ENCODE results near the gene ADAM12. TPM values are rescaled to one million over a fixed set of nuclear protein-coding genes. Genes with fewer than 3 reads are reported as not detected.

ADAM12 gene
- total RNA-seq, 1 experiment from 2014 or later: 0.24 TPM

GRCh38 chr10:126203746-126204145 lies 184.5 kb downstream of the ADAM12 start:
- H3K27ac ChIP-seq (ENCODE audit: insufficient read length, low read depth, low read length): no peak overlapping the region
- H3K4me1 ChIP-seq (ENCODE audit: insufficient read depth, low read length): no peaks in the 10 kb centered on the region
- H4K20me1 ChIP-seq (ENCODE audit: control insufficient read depth, insufficient read depth, insufficient read length): no peaks in the 10 kb centered on the region
- no peak overlapping the region for H3K18ac ChIP-seq (ENCODE audit: insufficient read length, low read depth, low read length)
- H3K9me3 Mint-ChIP-seq: peaks cover 2 to 3% of the 10 kb centered on the region in 2 experiments; a peak in 2 of 5 replicates
- TF ChIP-seq CTCF (conservative IDR thresholded peaks at IDR 0.05): no peak
- H2AFZ ChIP-seq (ENCODE audit: low read length): no peak overlapping the region
- H2BK12ac ChIP-seq (ENCODE audit: insufficient read length, low read depth, low read length): no peak overlapping the region
- H3K9me3 ChIP-seq (ENCODE audit: control insufficient read depth, low read depth, low read length): no peaks in the 10 kb centered on the region
- H3K9ac ChIP-seq (ENCODE audit: extremely low read depth, insufficient read length, low read length): no peak overlapping the region
- no peak overlapping the region for H2BK15ac ChIP-seq (ENCODE audit: low read depth, low read length)
- H3K14ac ChIP-seq (ENCODE audit: insufficient read depth, low read length): no peak overlapping the region
- no peak overlapping the region for H3K23ac ChIP-seq (ENCODE audit: insufficient read length, low read depth, low read length)
- H3K56ac ChIP-seq (ENCODE audit: insufficient read length, low read depth, low read length): no peak overlapping the region
- H3K4me2 ChIP-seq (ENCODE audit: insufficient read depth, insufficient read length, low read length): no peak overlapping the region
- no peak overlapping the region for H3K4me3 Mint-ChIP-seq
- H2BK120ac ChIP-seq (ENCODE audit: low read depth, low read length, poor library complexity, severe bottlenecking): no peak overlapping the region
- no peaks in the 10 kb centered on the region for H3K79me2 ChIP-seq (ENCODE audit: insufficient read depth, low read length)
- H3K23me2 ChIP-seq (ENCODE audit: insufficient read length, low read depth, low read length, poor library complexity, severe bottlenecking): no peaks in the 10 kb centered on the region
- no CpG with 5 or more reads among the region's 7 CpGs for WGBS (ENCODE audit: extremely low coverage, insufficient read length, low lambda C conversion rate)
- peaks cover 5% of the 10 kb centered on the region for H3K27me3 Mint-ChIP-seq (ENCODE audit: low read depth)
- H2AK5ac ChIP-seq (ENCODE audit: insufficient read length, low read length): no peak overlapping the region
- H4K5ac ChIP-seq (ENCODE audit: insufficient read length, low read depth, low read length): no peak overlapping the region
- no peaks in the 10 kb centered on the region for H3K27me3 ChIP-seq (ENCODE audit: insufficient read depth, low read length)
- H4K8ac ChIP-seq (replicated peaks; ENCODE audit: insufficient read length, low read depth, low read length): no peak overlapping the region
- no peak overlapping the region for H4K91ac ChIP-seq (ENCODE audit: insufficient read length, low read depth, low read length)
- H3K4me1 Mint-ChIP-seq: no peaks in the 10 kb centered on the region
- DNase-seq: no peak
- no peak overlapping the region for H3T11ph ChIP-seq (ENCODE audit: low read length)
- H3K36me3 Mint-ChIP-seq (ENCODE audit: insufficient read depth in 1 of 3, low read depth in 3 of 3): peaks cover 0 to 4% (median 0%) of the 10 kb centered on the region in 3 experiments; a peak in 2 of 7 replicates
- no peak overlapping the region for H3K4ac ChIP-seq (ENCODE audit: low read depth, low read length)
- no peaks in the 10 kb centered on the region for H3K79me1 ChIP-seq (ENCODE audit: insufficient read depth, low read depth, low read length, poor library complexity, severe bottlenecking)
- no peak overlapping the region for H2BK5ac ChIP-seq (ENCODE audit: insufficient read length, low read length)
- no peak overlapping the region for H2BK20ac ChIP-seq (ENCODE audit: low read depth, low read length, poor library complexity, severe bottlenecking)
- H3K27ac Mint-ChIP-seq: no peak overlapping the region

Measured in H9 (cell line).